T-cell (primary cell): ENCODE results near the gene TBCE. TPM values are rescaled to one million over a fixed set of nuclear protein-coding genes. Genes with fewer than 3 reads are reported as not detected.

Experiments used
- ATAC-seq, 4 experiments: fragments of 200-7000 bp in 3 of 4; fragments of 150-1000 bp in 1 of 4; cut with Tn5 transposase; replicated peaks in 1 of 4; 1 replicate in 3 of 4; 2 replicates in 1 of 4; pipeline ENCODE4 v1.10.0; 2021; ENCODE audit warnings: moderate library complexity in 3 of 4, mild to moderate bottlenecking in 2 of 4, moderate number of reproducible peaks in 1 of 4
- CTCF ChIA-PET, 2 donors: fragments of 300-600 bp; sonication (Branson Sonifier 250); formaldehyde crosslinking; loops; one replicate each; lab custom pipeline; 2022; ENCODE audit warnings: antibody characterized with exemption in 2 of 2; lab: Charles Lee
- POLR2A ChIA-PET, 2 donors: fragments of 300-600 bp; sonication (Branson Sonifier 250); formaldehyde crosslinking; loops; one replicate each; lab custom pipeline; 2022; ENCODE audit warnings: antibody characterized with exemption in 2 of 2; lab: Charles Lee
- DNase-seq, 35 experiments: peaks; one replicate each; pipeline versions ENCODE4 v3.0.0 to v3.0.0-alpha.2; 2013 to 2023
- H3K27ac ChIP-seq: one replicate; pipeline ENCODE4 v1.5.1; 2013; ENCODE audit warnings: low read length
- H3K27me3 ChIP-seq, 2 experiments: replicated peaks in 1 of 2; 1 replicate in 1 of 2; 2 replicates in 1 of 2; pipeline versions ENCODE4 v1.6.1 to v1.7.0; 2013; ENCODE audit warnings: low read length in 1 of 2, mixed read lengths in 1 of 2; ENCODE audit not compliant: control insufficient read depth in 2 of 2, insufficient read depth in 2 of 2; ENCODE audit errors: extremely low read depth in 1 of 2
- H3K36me3 ChIP-seq, 2 donors: 1 replicate in 1 of 2; 2 replicates in 1 of 2; pipeline versions ENCODE4 v1.6.1 to v1.7.0; 2013; ENCODE audit warnings: low read length in 1 of 2; ENCODE audit not compliant: control insufficient read depth in 2 of 2, insufficient read depth in 1 of 2; ENCODE audit errors: extremely low read depth in 1 of 2
- H3K4me1 ChIP-seq, 2 experiments: 1 replicate in 1 of 2; 2 replicates in 1 of 2; pipeline versions ENCODE4 v1.6.1 to v1.7.0; 2013; ENCODE audit warnings: low read length in 2 of 2, mixed read lengths in 1 of 2; ENCODE audit not compliant: insufficient read depth in 2 of 2, control insufficient read depth in 1 of 2; ENCODE audit errors: extremely low read depth in 1 of 2
- H3K4me3 ChIP-seq, 2 donors: 1 replicate in 1 of 2; 2 replicates in 1 of 2; pipeline versions ENCODE4 v1.5.1 to v1.7.0; 2013; ENCODE audit warnings: mild to moderate bottlenecking in 2 of 2, low read length in 1 of 2, moderate library complexity in 1 of 2; ENCODE audit not compliant: control insufficient read depth in 1 of 2; ENCODE audit errors: extremely low read depth in 1 of 2
- H3K9me3 ChIP-seq: 2 replicates; pipeline ENCODE4 v1.7.0; 2013
- H3K27ac Mint-ChIP-seq, 2 donors: one replicate each; pipeline ENCODE4 v1.8.0; 2020 to 2021; ENCODE audit warnings: mild to moderate bottlenecking in 2 of 2, mixed read lengths in 2 of 2
- H3K27me3 Mint-ChIP-seq, 2 donors: one replicate each; pipeline ENCODE4 v1.8.0; 2021 to 2022; ENCODE audit warnings: mixed read lengths in 2 of 2
- H3K36me3 Mint-ChIP-seq: one replicate; pipeline ENCODE4 v1.8.0; 2021; ENCODE audit warnings: mixed read lengths
- H3K4me1 Mint-ChIP-seq, 3 donors: one replicate each; pipeline ENCODE4 v1.8.0; 2020 to 2022; ENCODE audit warnings: mixed read lengths in 3 of 3, mild to moderate bottlenecking in 1 of 3
- H3K4me3 Mint-ChIP-seq, 3 donors: one replicate each; pipeline ENCODE4 v1.8.0; 2020 to 2022; ENCODE audit warnings: mild to moderate bottlenecking in 3 of 3, mixed read lengths in 3 of 3, moderate library complexity in 3 of 3
- H3K9me3 Mint-ChIP-seq, 3 donors: one replicate each; pipeline ENCODE4 v1.8.0; 2020 to 2022; ENCODE audit warnings: mixed read lengths in 3 of 3
- WGBS: methylation state at CpG from one replicate; pipeline ENCODE4 v1.1.5; 2013; ENCODE audit warnings: missing lambda C conversion rate; ENCODE audit not compliant: insufficient coverage; 5-methylcytosine and 5-hydroxymethylcytosine counted together
- total RNA-seq, 35 experiments: library from RNA in 6 of 35; stranded (reverse) in 6 of 35; fragments of 120-200 nt in 1 of 35; gene quantifications; one replicate each; pipeline versions ENCODE4 v1.2.1 to v1.2.4 and lab custom pipeline; 2013 to 2026

The TBCE gene
- total RNA-seq, 5 donors from 2014 or later (not counting 1 experiment from before 2014, with no cell fraction given), result 15.6 to 21.5 (median 18.6) TPM

- Histone ChIP-seq H3K9me3 (no peaks in the 10 kb centered on the region), H3K27ac (no peak overlapping the region), H3K4me3 (no peak overlapping the region), H3K4me1 (peaks cover 0 to 5% of the 10 kb centered on the region in 2 experiments), H3K36me3 (peaks cover 0 to 51% of the 10 kb centered on the region in 2 donors), H3K27me3 (no peaks in the 10 kb centered on the region)
- WGBS, result 92% methylated on average over 3 of the region's 6 CpGs
- CTCF ChIA-PET, result interaction anchor here in 1 of 2 donors (0.5 kb wide), 1 partner anchor 78 kb away, joined by 7 read pairs; no protein-coding TSS in a partner anchor
- H3K27ac Mint-ChIP-seq, result no peak overlapping the region
- POLR2A ChIA-PET, result interaction anchor here in 1 of 2 donors (0.6 kb wide), 2 partner anchors 81 to 1465 kb away, joined by 3 to 9 read pairs; no protein-coding TSS in a partner anchor
- DNase-seq (no peak), ATAC-seq (no peak)
- H3K4me1 Mint-ChIP-seq, result peaks cover 16 to 21% (median 18%) of the 10 kb centered on the region in 3 donors
- H3K27me3 Mint-ChIP-seq, result no peaks in the 10 kb centered on the region
- peaks cover 40% of the 10 kb centered on the region for H3K36me3 Mint-ChIP-seq
- no peaks in the 10 kb centered on the region for H3K9me3 Mint-ChIP-seq
- no peak overlapping the region for H3K4me3 Mint-ChIP-seq
Observed at GRCh38 chr1:235342039-235342438, 25.2 kb upstream of the TBCE start.

DNA sequence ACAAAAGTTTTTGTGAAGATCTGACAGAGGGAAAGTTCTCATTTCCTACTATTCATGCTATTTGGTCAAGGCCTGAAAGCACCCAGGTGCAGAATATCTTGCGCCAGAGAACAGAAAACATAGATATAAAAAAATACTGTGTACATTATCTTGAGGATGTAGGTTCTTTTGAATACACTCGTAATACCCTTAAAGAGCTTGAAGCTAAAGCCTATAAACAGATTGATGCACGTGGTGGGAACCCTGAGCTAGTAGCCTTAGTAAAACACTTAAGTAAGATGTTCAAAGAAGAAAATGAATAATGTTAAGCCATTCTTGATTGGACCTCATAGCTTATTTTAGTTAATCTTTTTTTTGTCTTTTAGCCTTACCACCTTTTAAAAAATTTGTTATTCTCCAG, 24.8 kb upstream of the TBCE start:
- H3K4me3 ChIP-seq, result no peak overlapping the region
- H3K9me3 Mint-ChIP-seq, result no peaks in the 10 kb centered on the region
- WGBS, result no CpG with 5 or more reads among the region's 3 CpGs
- peaks cover 11 to 16% (median 14%) of the 10 kb centered on the region in 3 donors for H3K4me1 Mint-ChIP-seq
- H3K4me1 ChIP-seq, result peaks cover 0 to 5% of the 10 kb centered on the region in 2 experiments
- no peak overlapping the region for H3K27ac ChIP-seq
- H3K9me3 ChIP-seq, result no peaks in the 10 kb centered on the region
- ChIA-PET CTCF (interaction anchor here in 1 of 2 donors (0.5 kb wide), 1 partner anchor 78 kb away, joined by 7 read pairs; no protein-coding TSS in a partner anchor), POLR2A (interaction anchor here in 1 of 2 donors (0.6 kb wide), 1 partner anchor 82 kb away, joined by 9 read pairs; no protein-coding TSS in a partner anchor)
- no peak for DNase-seq
- H3K36me3 ChIP-seq, result peaks cover 0 to 50% of the 10 kb centered on the region in 2 donors
- H3K27ac Mint-ChIP-seq, result no peak overlapping the region
- no peaks in the 10 kb centered on the region for H3K27me3 Mint-ChIP-seq
- ATAC-seq, result no peak
- H3K36me3 Mint-ChIP-seq, result peaks cover 40% of the 10 kb centered on the region
- H3K27me3 ChIP-seq, result no peaks in the 10 kb centered on the region
- no peak overlapping the region for H3K4me3 Mint-ChIP-seq

DNA sequence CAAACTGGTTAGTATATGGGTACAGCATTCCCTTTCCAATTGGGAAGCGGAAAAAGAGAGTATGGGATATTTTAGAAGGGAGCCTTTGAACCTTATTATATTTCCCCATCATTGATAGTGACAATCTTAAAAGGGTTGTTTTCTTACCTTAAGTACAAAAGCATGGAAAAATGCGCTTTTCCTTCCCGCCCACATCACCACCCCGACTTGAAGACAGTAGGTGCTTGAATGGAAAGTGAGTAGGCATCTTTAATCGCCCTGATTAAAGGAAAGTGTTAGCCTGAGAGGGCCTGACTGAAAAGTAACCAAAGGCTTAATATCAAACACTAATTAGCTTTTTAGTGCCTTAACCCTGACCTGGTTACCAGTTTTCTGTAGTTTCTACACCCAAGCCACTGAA, 23.5 kb upstream of the TBCE start:
- no peaks in the 10 kb centered on the region for H3K9me3 ChIP-seq
- H3K4me3 Mint-ChIP-seq, result no peak overlapping the region
- POLR2A ChIA-PET, result interaction anchor here in 1 of 2 donors (0.6 kb wide), 3 partner anchors 92 to 235 kb away, joined by 3 to 9 read pairs (median 7); no protein-coding TSS in a partner anchor
- no peak overlapping the region for H3K4me3 ChIP-seq
- H3K27me3 Mint-ChIP-seq, result no peaks in the 10 kb centered on the region
- no peaks in the 10 kb centered on the region for H3K4me1 ChIP-seq
- ATAC-seq (no peak), DNase-seq (no peak)
- no peaks in the 10 kb centered on the region for H3K27me3 ChIP-seq
- H3K4me1 Mint-ChIP-seq, result peaks cover 6 to 13% (median 13%) of the 10 kb centered on the region in 3 donors
- no CpG with 5 or more reads among the region's 5 CpGs for WGBS
- no peak overlapping the region for H3K27ac ChIP-seq
- peak overlapping the region in 1 of 2 donors; percentile 8 for H3K27ac Mint-ChIP-seq
- peaks cover 0 to 37% of the 10 kb centered on the region in 2 donors for H3K36me3 ChIP-seq
- H3K9me3 Mint-ChIP-seq, result no peaks in the 10 kb centered on the region
- CTCF ChIA-PET, result interaction anchor here (0.6 kb wide), 3 partner anchors 31 to 73 kb away, joined by 4 to 6 read pairs (median 4); no protein-coding TSS in a partner anchor
- peaks cover 40% of the 10 kb centered on the region for H3K36me3 Mint-ChIP-seq

GRCh38 chr1:235351441-235351840, 15.8 kb upstream of the TBCE start:
- Histone ChIP-seq H3K27ac (no peak overlapping the region), H3K4me3 (no peak overlapping the region), H3K27me3 (no peaks in the 10 kb centered on the region), H3K4me1 (no peaks in the 10 kb centered on the region), H3K36me3 (no peaks in the 10 kb centered on the region), H3K9me3 (no peaks in the 10 kb centered on the region)
- CTCF ChIA-PET, result no interaction called here
- DNase-seq (no peak), ATAC-seq (no peak)
- WGBS, result 100% methylated on average over 3 of the region's 3 CpGs
- Mint-ChIP-seq H3K36me3 (peaks cover 6% of the 10 kb centered on the region), H3K4me3 (no peak overlapping the region), H3K4me1 (no peaks in the 10 kb centered on the region), H3K9me3 (no peaks in the 10 kb centered on the region), H3K27me3 (no peaks in the 10 kb centered on the region), H3K27ac (no peak overlapping the region)
- POLR2A ChIA-PET, result no interaction called here

DNA sequence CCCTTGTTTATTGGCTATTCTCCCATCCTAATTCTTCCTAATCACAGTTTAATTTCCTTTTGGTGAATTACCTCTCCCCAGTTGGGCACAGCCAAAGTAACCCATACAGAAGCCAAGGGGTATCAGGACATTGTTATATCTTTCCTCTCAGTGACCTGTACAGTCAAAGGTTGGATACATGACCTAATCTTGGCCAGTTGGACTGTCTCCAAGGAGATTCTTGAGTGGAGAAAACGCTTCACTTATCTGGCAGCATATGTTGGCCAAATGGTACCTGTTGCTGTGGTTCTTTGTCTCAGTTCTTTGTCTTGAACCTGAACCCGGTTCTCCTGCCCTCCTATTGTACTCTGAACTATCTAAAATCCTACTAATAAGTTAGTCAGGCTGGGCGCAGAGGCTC, 15.3 kb upstream of the TBCE start:
- H3K9me3 Mint-ChIP-seq, result no peaks in the 10 kb centered on the region
- H3K27ac ChIP-seq, result no peak overlapping the region
- POLR2A ChIA-PET, result no interaction called here
- H3K27ac Mint-ChIP-seq, result no peak overlapping the region
- H3K4me1 ChIP-seq, result no peaks in the 10 kb centered on the region
- H3K4me3 Mint-ChIP-seq, result no peak overlapping the region
- H3K27me3 Mint-ChIP-seq, result no peaks in the 10 kb centered on the region
- H3K27me3 ChIP-seq, result no peaks in the 10 kb centered on the region
- WGBS, result 100% methylated on average over 1 of the region's 3 CpGs
- DNase-seq (no peak), ATAC-seq (no peak)
- peaks cover 0 to 2% (median 0%) of the 10 kb centered on the region in 3 donors for H3K4me1 Mint-ChIP-seq
- CTCF ChIA-PET, result interaction anchor here in 1 of 2 donors (0.7 kb wide), 1 partner anchor 40 kb away, joined by 3 read pairs; no protein-coding TSS in a partner anchor
- H3K36me3 Mint-ChIP-seq, result peaks cover 3% of the 10 kb centered on the region
- no peak overlapping the region for H3K4me3 ChIP-seq
- no peaks in the 10 kb centered on the region for H3K36me3 ChIP-seq
- no peaks in the 10 kb centered on the region for H3K9me3 ChIP-seq

DNA sequence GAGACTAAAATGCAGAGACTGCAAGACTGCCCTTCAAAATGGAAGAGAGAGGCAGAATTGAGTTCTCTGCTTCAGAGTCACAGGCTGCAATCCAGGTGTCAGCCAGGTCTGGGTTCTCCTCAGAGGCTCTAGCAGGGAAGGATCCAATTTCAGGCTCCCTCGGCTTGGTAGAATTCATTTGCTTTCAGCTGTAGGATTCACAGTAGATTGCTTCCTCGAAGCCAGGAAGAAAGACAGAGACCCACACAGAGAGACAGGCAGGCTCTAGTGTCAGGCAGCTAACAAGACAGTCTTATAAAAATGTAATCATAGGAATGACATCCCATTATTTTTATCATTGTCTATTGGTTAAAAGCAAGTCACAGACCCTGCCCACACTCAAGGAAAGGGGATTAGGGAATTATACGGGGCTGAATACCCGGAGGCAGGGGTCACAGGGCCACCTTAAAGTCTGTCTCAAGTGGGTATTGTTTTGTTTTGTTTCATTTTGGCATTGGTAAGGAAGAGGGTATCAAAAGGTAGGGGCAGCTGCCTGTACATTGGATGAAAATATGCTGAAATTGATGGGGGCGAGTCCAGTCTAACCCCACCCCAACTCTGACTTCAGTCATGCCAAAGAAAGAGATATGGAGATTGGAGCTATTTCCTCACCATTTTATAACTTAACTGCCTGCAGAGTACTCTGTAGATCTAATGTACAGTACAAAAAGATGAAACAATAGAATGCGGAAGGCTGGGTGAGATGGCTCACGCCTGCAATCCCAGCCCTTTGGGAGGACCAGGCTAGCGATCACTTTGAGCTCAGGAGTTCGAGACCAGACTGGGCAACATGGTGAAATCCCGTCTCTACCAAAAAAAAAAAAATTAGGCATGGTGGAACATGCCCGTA, 9.5 kb upstream of the TBCE start:
- H3K4me3 Mint-ChIP-seq, result no peak overlapping the region
- POLR2A ChIA-PET, result interaction anchor here in 1 of 2 donors (0.7 kb wide), 2 partner anchors 39 to 78 kb away, joined by 9 to 10 read pairs; no protein-coding TSS in a partner anchor
- peaks cover 0 to 2% (median 0%) of the 10 kb centered on the region in 3 donors for H3K4me1 Mint-ChIP-seq
- H3K4me3 ChIP-seq, result no peak overlapping the region
- H3K27ac ChIP-seq, result no peak overlapping the region
- DNase-seq, result no peak
- H3K27me3 Mint-ChIP-seq, result no peaks in the 10 kb centered on the region
- no peak for ATAC-seq
- CTCF ChIA-PET, result interaction anchor here in 1 of 2 donors (0.6 to 0.9 kb wide), 2 partner anchors 123 to 261 kb away, joined by 3 to 5 read pairs; no protein-coding TSS in a partner anchor
- no peaks in the 10 kb centered on the region for H3K36me3 Mint-ChIP-seq
- 90% methylated on average over 5 of the region's 11 CpGs for WGBS
- peaks cover 0 to 3% of the 10 kb centered on the region in 2 experiments for H3K27me3 ChIP-seq
- H3K36me3 ChIP-seq, result no peaks in the 10 kb centered on the region
- H3K27ac Mint-ChIP-seq, result no peak overlapping the region
- H3K4me1 ChIP-seq, result no peaks in the 10 kb centered on the region
- no peaks in the 10 kb centered on the region for H3K9me3 ChIP-seq
- H3K9me3 Mint-ChIP-seq, result no peaks in the 10 kb centered on the region
